K562 (cell line): ENCODE measurements around the gene TPBGL. TPM values are rescaled to one million over a fixed set of nuclear protein-coding genes. Genes with fewer than 3 reads are reported as not detected.
A peak's percentile ranks its signal among the peaks of the same experiment; 100 is the strongest.

Experiments
- E2F6 ChIP-seq, 2 experiments: IDR thresholded peaks; 2 replicates each; pipeline ENCODE4 v1.6.1; 2011; ENCODE audit warnings: borderline replicate concordance in 1 of 2, control low read depth in 1 of 2, low read depth in 1 of 2, low read length in 1 of 2, mild to moderate bottlenecking in 1 of 2, mixed read lengths in 1 of 2, moderate library complexity in 1 of 2; ENCODE audit not compliant: insufficient read depth in 1 of 2, insufficient read length in 1 of 2, poor library complexity in 1 of 2, severe bottlenecking in 1 of 2; ENCODE audit errors: extremely low read depth in 1 of 2
- FOXM1 ChIP-seq, 2 experiments: fragments of 450-650 bp in 1 of 2; sonication (generic) in 1 of 2; formaldehyde crosslinking in 1 of 2; IDR thresholded peaks; 2 replicates each; pipeline versions ENCODE4 v1.6.1 to v1.9.0; 2017 to 2022; ENCODE audit warnings: low read depth in 2 of 2, mild to moderate bottlenecking in 2 of 2, missing genetic modification reagents in 1 of 2, moderate library complexity in 1 of 2
- GABPB1 ChIP-seq: sonication (generic); formaldehyde crosslinking; IDR thresholded peaks from 2 replicates; pipeline ENCODE4 v1.8.0; 2022; ENCODE audit warnings: mild to moderate bottlenecking, missing genetic modification reagents
- HDAC6 ChIP-seq: IDR thresholded peaks from 2 replicates; pipeline ENCODE4 v1.6.1; 2012; ENCODE audit warnings: low read depth, mild to moderate bottlenecking, control low read depth, inconsistent platforms, low read length, moderate library complexity
- JUND ChIP-seq, 2 experiments: IDR thresholded peaks; 2 replicates in 1 of 2; 3 replicates in 1 of 2; pipeline ENCODE4 v1.6.1; 2011; ENCODE audit warnings: borderline replicate concordance in 2 of 2, low read depth in 2 of 2, low read length in 2 of 2, improper control_type of control experiment in 1 of 2, missing biosample characterization in 1 of 2, missing genetic modification characterization in 1 of 2, missing genetic modification reagents in 1 of 2
- MYC ChIP-seq, 2 experiments: fragments of 250-450 bp in 1 of 2; sonication (Bioruptor Pico) in 1 of 2; IDR thresholded peaks; 2 replicates each; pipeline versions ENCODE4 v1.5.1 to v1.6.1; 2012 to 2021; ENCODE audit warnings: low read depth in 2 of 2, borderline replicate concordance in 1 of 2, improper control_type of control experiment in 1 of 2, low read length in 1 of 2, mild to moderate bottlenecking in 1 of 2, moderate library complexity in 1 of 2
- SMAD4 ChIP-seq: fragments of 250-450 bp; sonication (Bioruptor Pico); conservative IDR thresholded peaks from 2 replicates; pipeline ENCODE4 v1.8.0; 2021; ENCODE audit warnings: inconsistent platforms, mild to moderate bottlenecking, moderate library complexity
- SMC3 ChIP-seq: conservative IDR thresholded peaks from 2 replicates; pipeline ENCODE4 v1.6.1; 2011; ENCODE audit warnings: low read depth, low read length, improper control_type of control experiment; ENCODE audit not compliant: insufficient read depth
- THAP7 ChIP-seq: fragments of 250-450 bp; sonication (Bioruptor Pico); IDR thresholded peaks from 2 replicates; pipeline ENCODE4 v1.5.0; 2021
- ZBTB1 ChIP-seq: sonication (generic); formaldehyde crosslinking; IDR thresholded peaks from 2 replicates; pipeline ENCODE4 v1.8.1; 2023; ENCODE audit warnings: missing genetic modification reagents, low read depth, mild to moderate bottlenecking, borderline replicate concordance
- ZBTB11 ChIP-seq, 3 experiments: fragments of 200-800 bp in 1 of 3; fragments of 250-450 bp in 1 of 3; fragments of 450-650 bp in 1 of 3; sonication (Bioruptor Pico) in 1 of 3; sonication (Bioruptor generic) in 1 of 3; formaldehyde crosslinking in 1 of 3; IDR thresholded peaks; 2 replicates each; pipeline versions ENCODE4 v1.6.1 to v1.8.0; 2016 to 2022; ENCODE audit warnings: mild to moderate bottlenecking in 2 of 3, missing genetic modification characterization in 2 of 3, missing compliant biosample characterization in 1 of 3, moderate library complexity in 1 of 3
- ZBTB33 ChIP-seq: sonication (generic); formaldehyde crosslinking; IDR thresholded peaks from 2 replicates; pipeline ENCODE4 v1.8.1; 2023; ENCODE audit warnings: mild to moderate bottlenecking, missing genetic modification reagents
- ZFX ChIP-seq: sonication (generic); formaldehyde crosslinking; IDR thresholded peaks from 2 replicates; pipeline ENCODE4 v1.8.0; 2022; ENCODE audit warnings: mild to moderate bottlenecking, missing genetic modification reagents, moderate library complexity
- ZNF668 ChIP-seq: fragments of 250-450 bp; sonication (Bioruptor Pico); IDR thresholded peaks from 2 replicates; pipeline ENCODE4 v1.8.0; 2022; ENCODE audit warnings: mild to moderate bottlenecking, inconsistent platforms
- ZNF695 ChIP-seq: fragments of 450-650 bp; formaldehyde crosslinking; IDR thresholded peaks from 2 replicates; pipeline ENCODE4 v1.4.0; 2020; ENCODE audit warnings: mild to moderate bottlenecking, moderate library complexity
- polyA plus RNA-seq, 8 experiments: library from polyadenylated mRNA; depleted of rRNA in 4 of 8; stranded (reverse) in 5 of 8; unstranded in 3 of 8; fragments of >200 nt; fragmentation: Nextera tagmentation in 2 of 8; fragmentation: Illumina TruSeq in 1 of 8; extraction: Ambion mirVana in 2 of 8; extraction: Trizol in 1 of 8; gene quantifications; 2 replicates each; pipeline versions ENCODE4 v1.2.1 to v1.2.3, GENCODE V29; 2011 to 2014; ENCODE audit warnings: inconsistent platforms in 1 of 8, missing spikeins in 1 of 8
- total RNA-seq, 7 experiments: library from RNA; depleted of rRNA in 6 of 7; stranded (reverse); fragments of >200 nt in 6 of 7; fragmentation: Illumina TruSeq in 2 of 7; extraction: Trizol in 2 of 7; gene quantifications; 2 replicates each; pipeline versions ENCODE4 v1.2.1 to v1.2.3, GENCODE V29; 2011 to 2021; ENCODE audit warnings: low replicate concordance in 1 of 7

The TPBGL gene
- total and polyA plus RNA-seq, 9 of the 15 experiments (the other 6 are each of a cell fraction or from before 2014, with no cell fraction given): 0.04 to 0.11 (median 0.06) TPM; not detected in 6

- peak; percentile 82 for TF ChIP-seq MYC (IDR thresholded peaks at IDR 0.05; ENCODE audit: low read depth, low read length)
- TF ChIP-seq MYC (CRISPR knock-in tag; IDR thresholded peaks at IDR 0.05; ENCODE audit: borderline replicate concordance, low read depth): no peak
- no peak for TF ChIP-seq ZNF695 (CRISPR knock-in tag)
- peak; percentile 53; the same call in 1 of the 2 replicates for TF ChIP-seq ZFX (CRISPR knock-in tag)
- TF ChIP-seq ZNF668 (CRISPR knock-in tag): peak; percentile 43; the same call in 1 of the 2 replicates
- peak; percentile 58; the same call in 1 of the 2 replicates for TF ChIP-seq ZBTB1 (CRISPR knock-in tag)
- peak; percentile 61; the same call in 1 of the 2 replicates for TF ChIP-seq THAP7 (CRISPR knock-in tag)
- TF ChIP-seq ZBTB33 (CRISPR knock-in tag): peak; percentile 93
- TF ChIP-seq FOXM1 (IDR thresholded peaks at IDR 0.05; ENCODE audit: low read depth): no peak
- TF ChIP-seq FOXM1 (CRISPR knock-in tag; IDR thresholded peaks at IDR 0.05; ENCODE audit: low read depth): peak; percentile 89
- peak in 2 of 3 experiments; percentile 29 to 47; a peak in 1 of 6 replicates for TF ChIP-seq ZBTB11 (CRISPR knock-in tag; IDR thresholded peaks at IDR 0.05)
- peak; percentile 92 for TF ChIP-seq SMAD4 (CRISPR knock-in tag)
- 0 out of 2 replicates have a peak, but pooled peaks have one; percentile 25 for TF ChIP-seq GABPB1 (CRISPR knock-in tag)
- TF ChIP-seq JUND (IDR thresholded peaks at IDR 0.05; ENCODE audit: borderline replicate concordance, low read depth, low read length): 0 out of 2 replicates have a peak, but pooled peaks have one; percentile 40
- TF ChIP-seq JUND (tag; IDR thresholded peaks at IDR 0.05; ENCODE audit: borderline replicate concordance, low read depth, low read length): no peak; the same call in 2 of the 3 replicates
- TF ChIP-seq E2F6 (IDR thresholded peaks at IDR 0.05; ENCODE audit: borderline replicate concordance in 1 of 2, extremely low read depth in 1 of 2, insufficient read depth in 1 of 2, insufficient read length in 1 of 2, low read depth in 1 of 2, low read length in 1 of 2, poor library complexity in 1 of 2, severe bottlenecking in 1 of 2): peak; percentile 82 to 96
- peak; percentile 32; the same call in 1 of the 2 replicates for TF ChIP-seq HDAC6
- peak; percentile 96 for TF ChIP-seq SMC3
Observed at GRCh38 chr11:75241036-75241905, 697 bp downstream of the TPBGL start (continued).
